Measurements from ENCODE around the gene SSTR5.
A peak's percentile ranks its signal among the peaks of the same experiment; 100 is the strongest.

GRCh38 chr16:1057252-1057932 is 15.2 kb upstream of the SSTR5 start:
- TF ChIP-seq POLR2A (IDR thresholded peaks at IDR 0.05), result no peak
- TF ChIP-seq CTCF (IDR thresholded peaks at IDR 0.05), result peak; percentile 60 to 86 (median 74)

Measured in heart left ventricle (tissue), 13 donors.